Neural cell (in vitro differentiated cells): ENCODE data around the gene FBXO42. TPM values are rescaled to one million over a fixed set of nuclear protein-coding genes. Genes with fewer than 3 reads are reported as not detected.

Experiments used
- H2AFZ ChIP-seq: fragments of 200-600, 300-800 bp; sonication (generic), shearing (Covaris generic); 2 replicates; pipeline ENCODE4 v1.6.0; 2014; ENCODE audit warnings: low read depth, mild to moderate bottlenecking, antibody characterized with exemption, low read length, moderate library complexity
- H3F3A ChIP-seq: fragments of 200-600 bp; shearing (Covaris generic); 2 replicates; pipeline ENCODE4 v1.6.1; 2016; ENCODE audit warnings: mild to moderate bottlenecking, moderate library complexity, mixed read lengths, antibody characterized with exemption, low read length; ENCODE audit not compliant: insufficient read depth, poor library complexity, severe bottlenecking
- H3K27ac ChIP-seq: fragments of 200-600, 300-800 bp; sonication (generic), shearing (Covaris generic); 2 replicates; pipeline ENCODE4 v1.5.1; 2014; ENCODE audit warnings: mild to moderate bottlenecking, low read length, moderate library complexity
- H3K27me3 ChIP-seq: fragments of 300-800, 200-600 bp; sonication (generic), shearing (Covaris generic); 2 replicates; pipeline ENCODE4 v1.6.0; 2014; ENCODE audit warnings: mild to moderate bottlenecking, low read depth, low read length, moderate library complexity; ENCODE audit not compliant: insufficient read depth
- H3K36me3 ChIP-seq: fragments of 300-800, 200-600 bp; sonication (generic), shearing (Covaris generic); 2 replicates; pipeline ENCODE4 v1.5.1; 2014; ENCODE audit warnings: mild to moderate bottlenecking, antibody characterized with exemption, low read length, moderate library complexity; ENCODE audit not compliant: insufficient read depth
- H3K4me2 ChIP-seq: fragments of 300-800, 200-600 bp; sonication (generic), shearing (Covaris generic); 2 replicates; pipeline ENCODE4 v1.6.0; 2014; ENCODE audit warnings: mild to moderate bottlenecking, low read length
- H3K4me3 ChIP-seq: fragments of 300-800, 200-600 bp; sonication (generic), shearing (Covaris generic); 2 replicates; pipeline ENCODE4 v1.5.1; 2014; ENCODE audit warnings: mild to moderate bottlenecking, low read length, moderate library complexity
- H3K79me2 ChIP-seq: fragments of 200-600 bp; shearing (Covaris generic); replicated peaks from 2 replicates; pipeline ENCODE4 v1.6.0; 2014; ENCODE audit warnings: mild to moderate bottlenecking, low read length, moderate library complexity; ENCODE audit not compliant: insufficient read depth
- H3K9ac ChIP-seq: fragments of 300-800, 200-600 bp; sonication (generic), shearing (Covaris generic); 2 replicates; pipeline ENCODE4 v1.6.1; 2016; ENCODE audit warnings: mild to moderate bottlenecking, low read length, mixed read lengths
- H3K9me2 ChIP-seq: fragments of 200-600 bp; shearing (Covaris generic); 2 replicates; pipeline ENCODE4 v1.6.1; 2016; ENCODE audit warnings: mild to moderate bottlenecking, low read length, mixed read lengths; ENCODE audit not compliant: insufficient read depth
- H3K9me3 ChIP-seq: fragments of 200-600, 300-800 bp; sonication (generic), shearing (Covaris generic); 2 replicates; pipeline ENCODE4 v1.6.1; 2016; ENCODE audit warnings: mild to moderate bottlenecking, mixed run types, low read length, moderate library complexity, mixed read lengths
- H4K20me1 ChIP-seq: fragments of 200-600 bp; shearing (Covaris generic); 2 replicates; pipeline ENCODE4 v1.6.1; 2016; ENCODE audit warnings: mild to moderate bottlenecking, mixed run types; ENCODE audit not compliant: insufficient read depth
- EP300 ChIP-seq: fragments of 450-650 bp; conservative IDR thresholded peaks from 2 replicates; pipeline ENCODE4 v1.6.1; 2014; ENCODE audit warnings: antibody characterized with exemption, mild to moderate bottlenecking, moderate library complexity; ENCODE audit not compliant: poor library complexity, severe bottlenecking
- EZH2 ChIP-seq: fragments of 200-600, 300-800 bp; shearing (Covaris generic), sonication (generic); IDR thresholded peaks from 2 replicates; pipeline ENCODE4 v1.6.1; 2014; ENCODE audit warnings: antibody characterized with exemption, low read length, borderline replicate concordance, mild to moderate bottlenecking; ENCODE audit not compliant: insufficient read depth, poor library complexity, severe bottlenecking
- MXI1 ChIP-seq: fragments of 450-650 bp; conservative IDR thresholded peaks from 2 replicates; pipeline ENCODE4 v1.6.1; 2014; ENCODE audit warnings: antibody characterized with exemption, mild to moderate bottlenecking; ENCODE audit not compliant: poor library complexity, severe bottlenecking
- POLR2AphosphoS5 ChIP-seq: IDR thresholded peaks from 2 replicates; pipeline ENCODE4 v1.6.1; 2012
- RAD21 ChIP-seq: fragments of 450-650 bp; conservative IDR thresholded peaks from 2 replicates; pipeline ENCODE4 v1.6.1; 2014; ENCODE audit warnings: antibody characterized with exemption, mild to moderate bottlenecking, moderate library complexity
- REST ChIP-seq: IDR thresholded peaks from 2 replicates; pipeline ENCODE4 v1.6.1; 2012; ENCODE audit warnings: borderline replicate concordance
- TAF1 ChIP-seq: IDR thresholded peaks from 2 replicates; pipeline ENCODE4 v1.6.1; 2012; ENCODE audit warnings: low read depth
- polyA plus RNA-seq: library from polyadenylated mRNA; depleted of rRNA; stranded (reverse); fragments of >200 nt; gene quantifications from 2 replicates; pipeline ENCODE4 v1.2.3, GENCODE V29; 2014
- TF ChIP-seq, protein P1 (sequence below): fragments of 450-650 bp; IDR thresholded peaks from 2 replicates; pipeline ENCODE4 v1.5.1; 2014; ENCODE audit warnings: antibody characterized with exemption, mild to moderate bottlenecking, moderate library complexity; ENCODE audit not compliant: poor library complexity, severe bottlenecking

The FBXO42 gene
- polyA plus RNA-seq, 1 donor from 2014 or later = 30.1 TPM

GRCh38 chr1:16378443-16378842 is 26.2 kb upstream of the FBXO42 start:
- no peak overlapping the region for H3K4me2 ChIP-seq
- no peaks in the 10 kb centered on the region for H4K20me1 ChIP-seq
- H3F3A ChIP-seq = no peaks in the 10 kb centered on the region
- TF ChIP-seq EP300 (no peak), TAF1 (no peak), MXI1 (no peak), EZH2 (no peak), REST (no peak)
- TF ChIP-seq, protein P1, sequence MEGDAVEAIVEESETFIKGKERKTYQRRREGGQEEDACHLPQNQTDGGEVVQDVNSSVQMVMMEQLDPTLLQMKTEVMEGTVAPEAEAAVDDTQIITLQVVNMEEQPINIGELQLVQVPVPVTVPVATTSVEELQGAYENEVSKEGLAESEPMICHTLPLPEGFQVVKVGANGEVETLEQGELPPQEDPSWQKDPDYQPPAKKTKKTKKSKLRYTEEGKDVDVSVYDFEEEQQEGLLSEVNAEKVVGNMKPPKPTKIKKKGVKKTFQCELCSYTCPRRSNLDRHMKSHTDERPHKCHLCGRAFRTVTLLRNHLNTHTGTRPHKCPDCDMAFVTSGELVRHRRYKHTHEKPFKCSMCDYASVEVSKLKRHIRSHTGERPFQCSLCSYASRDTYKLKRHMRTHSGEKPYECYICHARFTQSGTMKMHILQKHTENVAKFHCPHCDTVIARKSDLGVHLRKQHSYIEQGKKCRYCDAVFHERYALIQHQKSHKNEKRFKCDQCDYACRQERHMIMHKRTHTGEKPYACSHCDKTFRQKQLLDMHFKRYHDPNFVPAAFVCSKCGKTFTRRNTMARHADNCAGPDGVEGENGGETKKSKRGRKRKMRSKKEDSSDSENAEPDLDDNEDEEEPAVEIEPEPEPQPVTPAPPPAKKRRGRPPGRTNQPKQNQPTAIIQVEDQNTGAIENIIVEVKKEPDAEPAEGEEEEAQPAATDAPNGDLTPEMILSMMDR = no peak
- H3K9me3 ChIP-seq = no peaks in the 10 kb centered on the region
- no peak overlapping the region for H3K27ac ChIP-seq
- no peaks in the 10 kb centered on the region for H3K36me3 ChIP-seq
- H3K27me3 ChIP-seq = no peaks in the 10 kb centered on the region
- H2AFZ ChIP-seq = no peak overlapping the region
- no peak overlapping the region for H3K9ac ChIP-seq
- H3K9me2 ChIP-seq = no peaks in the 10 kb centered on the region
- peaks cover 59% of the 10 kb centered on the region for H3K79me2 ChIP-seq
- no peak overlapping the region for H3K4me3 ChIP-seq

DNA sequence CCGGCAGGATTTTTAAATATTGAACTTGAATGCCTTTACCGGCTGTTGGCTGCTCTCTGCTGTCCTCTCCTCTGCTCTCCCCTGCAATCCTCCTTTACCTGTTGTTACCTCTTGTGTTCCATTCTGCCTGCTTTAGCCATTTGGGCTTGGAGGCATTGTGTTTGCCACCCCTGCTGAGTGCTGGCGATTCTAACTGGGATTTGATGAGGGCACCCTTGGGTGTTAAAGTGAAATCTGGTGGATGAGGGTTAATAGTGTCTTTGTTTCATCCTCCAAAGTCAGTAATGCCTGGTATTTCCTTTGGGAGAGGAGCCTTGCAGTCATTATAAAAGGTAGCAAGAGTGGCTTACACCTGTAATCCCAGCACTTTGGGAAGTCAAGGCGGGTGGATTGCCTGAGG is 24.7 kb upstream of the FBXO42 start:
- Histone ChIP-seq H2AFZ (no peak overlapping the region), H3K4me2 (no peak overlapping the region), H3F3A (no peaks in the 10 kb centered on the region), H3K27me3 (no peaks in the 10 kb centered on the region), H4K20me1 (no peaks in the 10 kb centered on the region), H3K9ac (no peak overlapping the region), H3K9me3 (no peaks in the 10 kb centered on the region), H3K36me3 (no peaks in the 10 kb centered on the region), H3K79me2 (peaks cover 66% of the 10 kb centered on the region), H3K4me3 (no peak overlapping the region), H3K27ac (no peak overlapping the region), H3K9me2 (no peaks in the 10 kb centered on the region)
- TF ChIP-seq EZH2 (no peak), TAF1 (no peak), MXI1 (no peak), POLR2AphosphoS5 (no peak), EP300 (no peak), REST (no peak), RAD21 (no peak)
- TF ChIP-seq, protein P1 = no peak
